Measurements from ENCODE around the gene TAX1BP1.

The TAX1BP1 gene

DNA sequence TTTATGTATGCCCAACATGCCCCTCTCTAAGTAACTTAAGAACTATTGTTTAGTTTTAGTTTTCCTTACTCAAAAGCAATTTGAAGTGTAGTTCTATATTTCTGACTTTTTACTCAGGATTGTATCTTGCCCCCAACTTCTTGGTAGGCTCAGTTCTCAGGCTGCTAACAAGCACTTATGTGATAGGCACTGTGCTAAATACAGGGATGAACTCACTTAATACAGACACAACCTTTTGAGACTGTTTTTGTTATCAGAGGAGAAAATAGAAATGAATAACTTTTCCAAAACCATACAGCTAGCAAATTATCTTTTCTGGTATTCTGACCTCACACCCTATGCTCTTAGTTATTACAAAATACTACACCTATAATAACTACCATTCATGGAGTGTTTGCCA, 16.3 kb downstream of the TAX1BP1 start:
- Histone ChIP-seq H3K4me1 (ENCODE audit: control insufficient read depth, insufficient read depth, low read length, poor library complexity, severe bottlenecking) (no peaks in the 10 kb centered on the region), H3K4me3 (ENCODE audit: extremely low read depth, insufficient read depth, low read length, poor library complexity, severe bottlenecking) (no peak overlapping the region), H3K9me3 (ENCODE audit: control insufficient read depth, low read length) (no peaks in the 10 kb centered on the region), H3K36me3 (ENCODE audit: control insufficient read depth, insufficient read depth, low read length) (peaks cover 48% of the 10 kb centered on the region), H3K27ac (ENCODE audit: low read depth, low read length, severe bottlenecking) (no peak overlapping the region)

DNA sequence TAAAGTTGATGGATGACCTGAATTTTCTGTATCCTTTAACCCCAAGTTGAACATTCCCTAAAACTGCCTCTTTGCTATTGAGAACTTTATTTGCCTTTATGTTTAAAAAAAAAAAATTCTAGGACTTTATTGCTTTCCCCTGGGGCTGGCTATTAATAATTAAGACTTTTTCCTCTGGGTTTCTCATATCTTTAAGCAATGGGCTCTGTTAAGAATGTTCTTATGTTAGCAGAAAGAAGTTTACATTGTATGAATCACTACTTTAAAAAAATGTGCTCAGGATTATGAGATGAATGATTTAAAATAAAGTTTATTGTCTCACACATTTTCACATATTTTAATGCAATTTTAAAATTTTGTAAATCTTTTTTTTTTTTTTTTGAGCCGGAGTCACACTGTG, 19.5 kb downstream of the TAX1BP1 start:
- no peaks in the 10 kb centered on the region for H3K4me1 ChIP-seq (ENCODE audit: control insufficient read depth, insufficient read depth, low read length, poor library complexity, severe bottlenecking)
- no CpG with 5 or more reads among the region's 1 CpG for WGBS, 2 experiments (ENCODE audit: insufficient coverage in 2 of 2)
- no peak overlapping the region for H3K27ac ChIP-seq (ENCODE audit: low read depth, low read length, severe bottlenecking)
- no peaks in the 10 kb centered on the region for H3K9me3 ChIP-seq (ENCODE audit: control insufficient read depth, low read length)
- no peak overlapping the region for H3K4me3 ChIP-seq (ENCODE audit: extremely low read depth, insufficient read depth, low read length, poor library complexity, severe bottlenecking)
- H3K36me3 ChIP-seq (ENCODE audit: control insufficient read depth, insufficient read depth, low read length), result peaks cover 43% of the 10 kb centered on the region

DNA sequence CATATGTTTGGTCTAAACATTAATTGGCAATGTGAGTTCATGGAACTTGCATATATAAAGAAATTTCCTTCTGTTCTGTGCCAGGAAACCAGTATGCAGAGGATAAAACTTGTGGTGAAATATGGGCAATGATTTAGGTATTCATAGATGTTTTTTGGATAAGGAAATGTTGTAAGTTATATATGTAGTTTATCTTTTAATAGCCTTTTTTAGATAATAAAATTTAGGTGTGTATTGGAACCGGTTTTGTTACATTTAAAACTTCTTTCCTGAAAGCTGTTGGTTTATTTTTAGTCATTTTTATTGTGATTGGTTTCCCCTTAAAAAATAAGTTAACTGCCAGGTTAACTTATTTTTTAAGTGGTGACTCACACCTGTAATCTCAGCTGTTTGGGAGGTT, 22.1 kb downstream of the TAX1BP1 start:
- WGBS, 2 experiments (ENCODE audit: insufficient coverage in 2 of 2), result no CpG with 5 or more reads among the region's 1 CpG
- peaks cover 39% of the 10 kb centered on the region for H3K36me3 ChIP-seq (ENCODE audit: control insufficient read depth, insufficient read depth, low read length)
- H3K4me1 ChIP-seq (ENCODE audit: control insufficient read depth, insufficient read depth, low read length, poor library complexity, severe bottlenecking), result no peaks in the 10 kb centered on the region
- H3K9me3 ChIP-seq (ENCODE audit: control insufficient read depth, low read length), result no peaks in the 10 kb centered on the region
- no peak overlapping the region for H3K27ac ChIP-seq (ENCODE audit: low read depth, low read length, severe bottlenecking)
- no peak overlapping the region for H3K4me3 ChIP-seq (ENCODE audit: extremely low read depth, insufficient read depth, low read length, poor library complexity, severe bottlenecking)

DNA sequence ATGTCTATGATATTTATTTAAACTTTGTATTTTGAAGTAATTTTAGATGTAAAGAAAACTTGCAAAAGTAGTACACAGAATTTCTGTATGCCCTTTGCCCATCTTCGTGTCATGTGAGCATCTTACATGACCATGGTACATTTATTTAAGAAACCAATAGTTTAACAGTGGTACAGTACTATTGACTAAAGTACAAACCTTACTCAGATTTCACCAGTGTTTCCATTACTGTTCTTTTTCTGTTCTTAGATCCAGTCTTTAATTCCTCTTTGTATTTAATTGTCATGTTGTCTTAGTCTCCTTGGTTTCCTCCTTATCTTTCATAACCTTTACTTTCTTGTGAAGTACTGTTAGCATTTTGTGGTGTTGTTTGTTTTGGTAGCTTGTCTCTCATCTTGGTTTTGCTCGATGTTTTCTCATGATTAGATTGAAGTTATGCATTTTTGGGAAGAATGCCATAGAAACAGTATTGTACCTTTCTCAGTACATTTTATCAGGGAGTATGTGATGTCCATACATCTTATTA, 24.1 kb downstream of the TAX1BP1 start:
- Histone ChIP-seq H3K27ac (ENCODE audit: low read depth, low read length, severe bottlenecking) (no peak overlapping the region), H3K4me1 (ENCODE audit: control insufficient read depth, insufficient read depth, low read length, poor library complexity, severe bottlenecking) (no peaks in the 10 kb centered on the region), H3K4me3 (ENCODE audit: extremely low read depth, insufficient read depth, low read length, poor library complexity, severe bottlenecking) (no peak overlapping the region), H3K9me3 (ENCODE audit: control insufficient read depth, low read length) (no peaks in the 10 kb centered on the region), H3K36me3 (ENCODE audit: control insufficient read depth, insufficient read depth, low read length) (peaks cover 28% of the 10 kb centered on the region)
- WGBS, 2 experiments (ENCODE audit: insufficient coverage in 2 of 2), result no CpG with 5 or more reads among the region's 2 CpGs

DNA sequence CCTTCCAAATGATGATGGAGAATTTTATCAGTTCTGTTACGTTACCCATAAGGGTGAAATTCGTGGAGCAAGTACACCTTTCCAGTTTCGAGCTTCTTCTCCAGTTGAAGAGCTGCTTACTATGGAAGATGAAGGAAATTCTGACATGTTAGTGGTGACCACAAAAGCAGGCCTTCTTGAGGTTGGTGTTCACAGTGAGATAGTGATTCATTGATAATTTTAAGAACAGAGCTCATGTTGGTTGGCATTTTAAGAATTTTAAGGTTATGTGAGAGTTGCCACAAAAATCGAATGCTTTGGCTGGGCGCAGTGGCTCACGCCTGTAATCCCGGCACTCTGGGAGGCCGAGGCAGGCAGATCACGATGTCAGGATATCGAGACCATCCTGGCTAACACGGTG, 25.9 kb downstream of the TAX1BP1 start:
- Histone ChIP-seq H3K9me3 (ENCODE audit: control insufficient read depth, low read length) (no peaks in the 10 kb centered on the region), H3K4me1 (ENCODE audit: control insufficient read depth, insufficient read depth, low read length, poor library complexity, severe bottlenecking) (no peaks in the 10 kb centered on the region), H3K36me3 (ENCODE audit: control insufficient read depth, insufficient read depth, low read length) (peaks cover 24% of the 10 kb centered on the region), H3K27ac (ENCODE audit: low read depth, low read length, severe bottlenecking) (no peak overlapping the region), H3K4me3 (ENCODE audit: extremely low read depth, insufficient read depth, low read length, poor library complexity, severe bottlenecking) (no peak overlapping the region)
- WGBS, 2 experiments (ENCODE audit: insufficient coverage in 2 of 2), result 89 to 94% methylated on average over 7 to 10 of the region's 11 CpGs

DNA sequence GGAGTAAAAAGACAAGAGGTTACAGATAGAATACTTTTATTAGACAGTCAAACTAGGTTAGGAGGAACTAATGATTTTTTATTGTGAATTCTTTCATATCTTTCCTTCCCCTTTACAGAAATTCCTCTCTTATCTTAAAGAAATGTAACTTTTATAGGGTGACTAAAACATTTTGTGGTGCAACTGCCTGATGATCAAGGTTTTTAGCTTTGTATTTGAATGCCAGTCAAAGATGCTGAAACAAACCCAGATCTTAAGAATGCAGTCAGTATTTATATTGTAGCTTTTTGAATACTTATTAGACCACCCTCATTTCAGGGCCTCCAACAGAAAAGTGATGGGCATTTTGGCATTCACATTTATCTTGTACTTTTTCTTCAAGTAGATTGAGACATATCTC, 27.4 kb downstream of the TAX1BP1 start:
- Histone ChIP-seq H3K36me3 (ENCODE audit: control insufficient read depth, insufficient read depth, low read length) (peaks cover 22% of the 10 kb centered on the region), H3K9me3 (ENCODE audit: control insufficient read depth, low read length) (no peaks in the 10 kb centered on the region), H3K27ac (ENCODE audit: low read depth, low read length, severe bottlenecking) (no peak overlapping the region), H3K4me3 (ENCODE audit: extremely low read depth, insufficient read depth, low read length, poor library complexity, severe bottlenecking) (no peak overlapping the region), H3K4me1 (ENCODE audit: control insufficient read depth, insufficient read depth, low read length, poor library complexity, severe bottlenecking) (no peaks in the 10 kb centered on the region)

DNA sequence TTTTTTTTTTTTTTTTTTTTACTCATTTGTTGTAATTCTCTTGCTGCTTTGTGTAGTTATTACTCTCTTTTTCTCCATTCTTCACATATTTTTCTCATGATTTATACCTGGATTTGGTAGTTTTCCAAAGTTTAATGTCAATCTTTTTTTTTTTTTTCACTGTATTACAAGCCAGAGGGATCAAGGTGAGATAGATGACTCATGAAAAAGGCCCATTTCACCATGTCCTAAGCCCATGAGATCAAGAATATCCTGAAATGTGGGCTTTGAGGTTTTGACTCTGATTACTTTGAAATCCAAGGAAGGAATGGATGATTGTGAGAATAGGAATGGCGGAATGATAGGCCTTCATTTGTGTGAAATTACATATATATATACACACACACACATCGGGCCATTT, 31.1 kb downstream of the TAX1BP1 start:
- H3K4me1 ChIP-seq (ENCODE audit: control insufficient read depth, insufficient read depth, low read length, poor library complexity, severe bottlenecking), result no peaks in the 10 kb centered on the region
- no peaks in the 10 kb centered on the region for H3K9me3 ChIP-seq (ENCODE audit: control insufficient read depth, low read length)
- no CpG with 5 or more reads among the region's 2 CpGs for WGBS, 2 experiments (ENCODE audit: insufficient coverage in 2 of 2)
- H3K36me3 ChIP-seq (ENCODE audit: control insufficient read depth, insufficient read depth, low read length), result peaks cover 18% of the 10 kb centered on the region
- no peak overlapping the region for H3K4me3 ChIP-seq (ENCODE audit: extremely low read depth, insufficient read depth, low read length, poor library complexity, severe bottlenecking)
- no peak overlapping the region for H3K27ac ChIP-seq (ENCODE audit: low read depth, low read length, severe bottlenecking)

DNA sequence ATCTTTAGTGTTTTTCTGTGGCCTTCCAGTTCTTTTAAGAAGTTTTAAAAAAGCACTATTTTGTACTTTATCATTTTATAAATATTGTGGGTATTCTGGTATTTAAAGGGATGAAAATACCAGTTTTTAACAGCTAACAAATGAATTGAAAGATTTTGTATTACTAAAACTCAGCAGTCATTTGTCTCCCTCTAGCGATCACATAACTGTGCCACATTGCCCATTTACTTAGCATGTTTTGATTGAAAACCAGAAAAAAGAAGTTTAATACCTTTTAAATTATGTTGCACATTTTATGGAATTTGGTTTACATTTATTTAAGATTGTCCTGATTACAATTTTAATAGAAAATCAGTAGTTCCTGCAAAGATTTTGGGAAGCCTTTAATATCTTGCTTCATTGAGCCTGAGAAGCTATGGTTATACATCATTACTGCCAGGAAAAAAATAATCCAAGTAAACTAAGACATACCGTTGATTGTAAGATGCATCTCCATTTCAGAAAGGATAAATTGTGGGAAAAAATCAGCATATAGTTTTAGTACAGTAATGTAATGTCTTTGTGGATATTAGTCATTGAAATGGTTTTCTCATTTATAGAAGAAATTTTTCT, 34.9 kb downstream of the TAX1BP1 start:
- Histone ChIP-seq H3K27ac (ENCODE audit: low read depth, low read length, severe bottlenecking) (no peak overlapping the region), H3K4me3 (ENCODE audit: extremely low read depth, insufficient read depth, low read length, poor library complexity, severe bottlenecking) (no peak overlapping the region), H3K9me3 (ENCODE audit: control insufficient read depth, low read length) (no peaks in the 10 kb centered on the region), H3K36me3 (ENCODE audit: control insufficient read depth, insufficient read depth, low read length) (peaks cover 20% of the 10 kb centered on the region), H3K4me1 (ENCODE audit: control insufficient read depth, insufficient read depth, low read length, poor library complexity, severe bottlenecking) (no peaks in the 10 kb centered on the region)
- WGBS, 2 experiments (ENCODE audit: insufficient coverage in 2 of 2), result no CpG with 5 or more reads among the region's 2 CpGs

DNA sequence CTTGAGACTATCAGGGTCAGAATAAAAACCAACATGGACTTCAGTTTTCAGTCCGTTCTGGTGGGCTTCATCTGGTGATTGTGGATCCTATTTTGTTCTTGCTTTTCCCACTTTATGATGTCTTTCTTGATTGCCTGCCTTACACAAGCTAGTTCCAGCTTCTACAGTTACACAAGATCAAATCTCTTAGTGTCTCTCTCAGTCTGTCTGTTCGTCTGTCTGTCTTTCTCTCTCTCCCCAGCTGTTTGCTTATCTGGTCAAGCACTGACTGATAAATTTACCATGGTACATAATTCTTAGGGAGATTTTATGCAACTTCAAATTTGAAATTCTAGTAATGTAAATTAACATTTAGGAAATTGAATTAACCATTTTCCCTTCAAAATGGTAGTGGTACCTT, 35.8 kb downstream of the TAX1BP1 start:
- Histone ChIP-seq H3K9me3 (ENCODE audit: control insufficient read depth, low read length) (no peaks in the 10 kb centered on the region), H3K4me3 (ENCODE audit: extremely low read depth, insufficient read depth, low read length, poor library complexity, severe bottlenecking) (no peak overlapping the region), H3K36me3 (ENCODE audit: control insufficient read depth, insufficient read depth, low read length) (peaks cover 16% of the 10 kb centered on the region), H3K4me1 (ENCODE audit: control insufficient read depth, insufficient read depth, low read length, poor library complexity, severe bottlenecking) (no peaks in the 10 kb centered on the region), H3K27ac (ENCODE audit: low read depth, low read length, severe bottlenecking) (no peak overlapping the region)
- 92% methylated on average over 2 of the region's 2 CpGs; no CpG with 5 or more reads in 1 of the 2 experiments for WGBS, 2 experiments (ENCODE audit: insufficient coverage in 2 of 2)

DNA sequence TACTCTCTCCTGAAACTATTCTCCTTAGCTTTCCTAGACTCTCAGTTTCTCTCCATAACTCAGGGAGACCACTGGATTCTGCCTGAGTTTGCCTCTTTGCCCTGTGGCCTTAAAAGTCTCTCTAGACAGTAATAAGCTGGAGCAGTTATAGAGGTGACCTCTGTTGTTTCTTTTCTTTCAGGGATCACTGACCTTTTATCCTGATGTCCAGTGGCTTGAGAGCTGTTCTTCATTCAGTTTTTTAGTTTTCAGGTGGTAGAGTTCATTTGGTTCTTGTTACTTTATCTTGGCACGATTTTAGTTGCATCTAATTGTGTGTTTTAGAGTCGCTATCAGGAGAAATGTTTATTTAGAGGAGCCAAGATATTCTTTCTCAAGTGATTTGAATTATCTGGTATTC, 37.7 kb downstream of the TAX1BP1 start:
- Histone ChIP-seq H3K9me3 (ENCODE audit: control insufficient read depth, low read length) (no peaks in the 10 kb centered on the region), H3K4me3 (ENCODE audit: extremely low read depth, insufficient read depth, low read length, poor library complexity, severe bottlenecking) (no peak overlapping the region), H3K27ac (ENCODE audit: low read depth, low read length, severe bottlenecking) (no peak overlapping the region), H3K36me3 (ENCODE audit: control insufficient read depth, insufficient read depth, low read length) (peaks cover 7% of the 10 kb centered on the region), H3K4me1 (ENCODE audit: control insufficient read depth, insufficient read depth, low read length, poor library complexity, severe bottlenecking) (no peaks in the 10 kb centered on the region)
- 89 to 90% methylated on average over 2 of the region's 2 CpGs for WGBS, 2 experiments (ENCODE audit: insufficient coverage in 2 of 2)

DNA sequence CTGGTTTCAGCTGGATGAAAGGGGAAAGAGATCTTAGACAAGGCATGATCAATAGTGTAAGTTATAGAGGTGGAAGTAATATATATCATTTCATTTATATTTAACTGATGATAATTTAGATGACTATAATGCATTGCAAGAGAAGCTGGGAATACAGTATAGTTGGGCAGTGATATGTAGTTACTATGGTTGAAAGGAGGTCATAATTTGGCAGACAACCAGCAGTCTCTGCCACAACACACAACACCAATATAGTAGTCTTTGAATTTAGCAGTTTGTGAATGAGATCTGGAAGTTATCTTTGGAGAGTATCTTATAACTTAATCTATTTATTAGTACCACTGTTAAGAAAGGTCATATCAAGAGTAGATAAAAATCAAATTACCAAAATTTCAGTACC, 39.9 kb downstream of the TAX1BP1 start:
- H3K36me3 ChIP-seq (ENCODE audit: control insufficient read depth, insufficient read depth, low read length), result peaks cover 7% of the 10 kb centered on the region
- H3K4me1 ChIP-seq (ENCODE audit: control insufficient read depth, insufficient read depth, low read length, poor library complexity, severe bottlenecking), result no peaks in the 10 kb centered on the region
- H3K4me3 ChIP-seq (ENCODE audit: extremely low read depth, insufficient read depth, low read length, poor library complexity, severe bottlenecking), result no peak overlapping the region
- H3K27ac ChIP-seq (ENCODE audit: low read depth, low read length, severe bottlenecking), result no peak overlapping the region
- H3K9me3 ChIP-seq (ENCODE audit: control insufficient read depth, low read length), result no peaks in the 10 kb centered on the region

Measured in mesodermal cell (in vitro differentiated cells).